ENCODE measurements around the gene GPR160. TPM values are rescaled to one million over a fixed set of nuclear protein-coding genes. Genes with fewer than 3 reads are reported as not detected.

Gene GPR160
- total and polyA plus RNA-seq, 9 of the 15 experiments (the other 6 are each of a cell fraction or from before 2014, with no cell fraction given) = 1.3 to 10.5 (median 8.3) TPM

DNA sequence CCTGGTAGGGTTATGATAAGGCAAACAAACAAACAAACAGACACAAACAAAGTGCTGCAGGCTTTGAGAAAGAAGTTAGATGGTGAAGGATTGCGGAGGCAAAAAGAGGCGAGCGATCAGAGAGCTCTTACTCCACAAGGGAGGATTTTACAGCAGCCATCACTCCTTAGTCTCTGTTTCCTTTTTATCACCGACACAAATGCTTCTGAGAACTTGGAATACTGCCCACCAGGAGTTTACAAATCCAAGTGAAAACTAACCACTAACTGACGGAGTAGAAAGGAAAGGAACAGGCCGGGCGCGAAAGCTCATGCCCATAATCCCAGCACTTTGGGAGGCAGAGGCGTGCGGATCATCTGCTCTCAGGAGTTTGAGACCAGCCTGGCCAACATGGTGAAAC lies 35.6 kb upstream of the GPR160 start:
- no peak overlapping the region for H3K4me2 ChIP-seq (ENCODE audit: insufficient read depth, low read length)
- intact Hi-C loops (cut with micrococcal nuclease) (no loop called here), in situ Hi-C loops (cut with MboI) (no loop called here)
- ChIA-PET POLR2A (interaction anchor here (0.5 to 0.9 kb wide), 2 partner anchors 26 to 35 kb away, joined by 3 to 4 read pairs; partner anchors contain the start of gene SEC62), CTCF (ENCODE audit: low intra/inter-chr PET ratio) (no interaction called here)
- TF ChIP-seq ZBTB7A (IDR thresholded peaks at IDR 0.05; ENCODE audit: borderline replicate concordance, control insufficient read depth, low read depth, low read length) (no peak), PRPF4 (IDR thresholded peaks at IDR 0.05; ENCODE audit: insufficient read depth, low read depth, low read length, poor library complexity, severe bottlenecking) (no peak), ZBTB9 (CRISPR knock-in tag; IDR thresholded peaks at IDR 0.05) (no peak), ZNF589 (CRISPR knock-in tag; IDR thresholded peaks at IDR 0.05; ENCODE audit: low read depth) (no peak), ZNF3 (CRISPR knock-in tag; IDR thresholded peaks at IDR 0.05) (no peak), MAFF (IDR thresholded peaks at IDR 0.05; ENCODE audit: low read length) (no peak), ZFPM2 (CRISPR knock-in tag; IDR thresholded peaks at IDR 0.05) (no peak), TEAD1 (CRISPR knock-in tag; IDR thresholded peaks at IDR 0.05) (no peak)
- TF ChIP-seq, protein P1, sequence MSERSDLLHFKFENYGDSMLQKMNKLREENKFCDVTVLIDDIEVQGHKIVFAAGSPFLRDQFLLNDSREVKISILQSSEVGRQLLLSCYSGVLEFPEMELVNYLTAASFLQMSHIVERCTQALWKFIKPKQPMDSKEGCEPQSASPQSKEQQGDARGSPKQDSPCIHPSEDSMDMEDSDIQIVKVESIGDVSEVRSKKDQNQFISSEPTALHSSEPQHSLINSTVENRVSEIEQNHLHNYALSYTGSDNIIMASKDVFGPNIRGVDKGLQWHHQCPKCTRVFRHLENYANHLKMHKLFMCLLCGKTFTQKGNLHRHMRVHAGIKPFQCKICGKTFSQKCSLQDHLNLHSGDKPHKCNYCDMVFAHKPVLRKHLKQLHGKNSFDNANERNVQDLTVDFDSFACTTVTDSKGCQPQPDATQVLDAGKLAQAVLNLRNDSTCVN (CRISPR knock-in tag; IDR thresholded peaks at IDR 0.05) = no peak
- ATAC-seq (no peak), DNase-seq (ENCODE audit: extremely low read depth in 1 of 4, low spot score in 3 of 4) (no peak), FAIRE-seq (no peak)
- no TSS peak for BruUV-seq (replicated peaks)
- no peaks in the 10 kb centered on the region for H3K9me3 ChIP-seq (replicated peaks; ENCODE audit: control insufficient read depth, insufficient read depth, low read depth, low read length)
- H3K4me1 ChIP-seq (replicated peaks in 1 of 2; ENCODE audit: control insufficient read depth in 2 of 2, insufficient read depth in 2 of 2, low read length in 2 of 2) = no peaks in the 10 kb centered on the region; a peak in 1 of 5 replicates
- H3K4me3 ChIP-seq = no peak overlapping the region
- 78% methylated on average over 10 of the region's 10 CpGs for WGBS (ENCODE audit: insufficient coverage, low coverage, missing lambda C conversion rate)
- no peaks in the 10 kb centered on the region for H3K36me3 ChIP-seq (ENCODE audit: control insufficient read depth, insufficient read depth, low read length)
- peak overlapping the region; percentile 4; the same call in 1 of the 2 replicates for H2AFZ ChIP-seq (ENCODE audit: low read depth, low read length)
- H3K9ac ChIP-seq (ENCODE audit: insufficient read depth in 1 of 2, low read depth in 2 of 2, low read length in 2 of 2) = no peak overlapping the region
- H3K27me3 ChIP-seq (ENCODE audit: control insufficient read depth in 2 of 2, insufficient read depth in 2 of 2, low read length in 2 of 2) = peaks cover 0 to 5% of the 10 kb centered on the region in 2 experiments; a peak in 1 of 5 replicates
- H4K20me1 ChIP-seq (replicated peaks; ENCODE audit: control insufficient read depth, insufficient read depth, low read length) = no peaks in the 10 kb centered on the region
- H3K9me1 ChIP-seq (ENCODE audit: control insufficient read depth, insufficient read depth, low read length) = no peaks in the 10 kb centered on the region
- no peak overlapping the region for H3K27ac ChIP-seq (ENCODE audit: extremely low read depth, low read depth, low read length)
- no peaks in the 10 kb centered on the region for H3K79me2 ChIP-seq (ENCODE audit: control insufficient read depth, insufficient read depth, low read length)

Data from K562 (cell line).